22Rv1 (cell line): ENCODE data around the gene C2orf49.

Experiments used
- CTCF ChIP-seq: fragments of 450-650 bp; IDR thresholded peaks from 2 replicates; pipeline ENCODE4 v1.5.1; 2017; ENCODE audit warnings: mild to moderate bottlenecking
- ZFX ChIP-seq: fragments of 450-650 bp; IDR thresholded peaks from 2 replicates; pipeline ENCODE4 v1.6.1; 2017; ENCODE audit warnings: antibody characterized with exemption, borderline replicate concordance

GRCh38 chr2:105391763-105392662 is 54.7 kb downstream of the C2orf49 start:
- no peak for TF ChIP-seq CTCF
- no peak for TF ChIP-seq ZFX
